ENCODE data around the gene FADS1.

The FADS1 gene

GRCh38 chr11:61826930-61827570 is 10.2 kb upstream of the FADS1 start:
- ATAC-seq (peak; percentile 6), DNase-seq (no peak)

GRCh38 chr11:61820174-61820573 is 3.4 kb upstream of the FADS1 start:
- ATAC-seq, result no peak

GRCh38 chr11:61817471-61818202 is 834 bp upstream of the FADS1 start:
- ATAC-seq (no peak), DNase-seq (no peak)

More at GRCh38 chr11:61820174-61820573, 3.4 kb upstream of the FADS1 start:
- no peak for DNase-seq

GRCh38 chr11:61815790-61816735 is 740 bp downstream of the FADS1 start:
- ATAC-seq (peak; percentile 76), DNase-seq (peak; percentile 72)

- DNase-seq, result peak; percentile 71
- peak; percentile 45 for ATAC-seq
Observed at GRCh38 chr11:61814958-61815789, 1.6 kb downstream of the FADS1 start.

GRCh38 chr11:61814247-61814957 is 2.4 kb downstream of the FADS1 start:
- no peak for DNase-seq
- no peak for ATAC-seq

- ATAC-seq, result no peak
Observed at GRCh38 chr11:61812736-61813411, 3.9 kb downstream of the FADS1 start.

GRCh38 chr11:61811831-61812230 is 5.0 kb downstream of the FADS1 start:
- no peak for DNase-seq
- ATAC-seq, result no peak

More at GRCh38 chr11:61812736-61813411, 3.9 kb downstream of the FADS1 start:
- DNase-seq, result no peak

GRCh38 chr11:61810671-61811175 is 6.1 kb downstream of the FADS1 start:
- ATAC-seq, result no peak
- DNase-seq, result no peak

GRCh38 chr11:61806785-61807184 is 10.0 kb downstream of the FADS1 start:
- no peak for ATAC-seq
- no peak for DNase-seq

GRCh38 chr11:61805146-61805545 is 11.7 kb downstream of the FADS1 start:
- no peak for DNase-seq
- ATAC-seq, result no peak

GRCh38 chr11:61803889-61804647 is 12.7 kb downstream of the FADS1 start:
- ATAC-seq (no peak), DNase-seq (no peak)

GRCh38 chr11:61802605-61803004 is 14.2 kb downstream of the FADS1 start:
- no peak for DNase-seq

GRCh38 chr11:61800331-61801281 is 16.2 kb downstream of the FADS1 start:
- ATAC-seq, result no peak
- DNase-seq, result no peak

More at GRCh38 chr11:61802605-61803004, 14.2 kb downstream of the FADS1 start:
- ATAC-seq, result no peak

GRCh38 chr11:61799665-61800284 is 17.0 kb downstream of the FADS1 start:
- no peak for ATAC-seq
- DNase-seq, result no peak

- ATAC-seq, result no peak
Observed at GRCh38 chr11:61797263-61797944, 19.4 kb downstream of the FADS1 start.

GRCh38 chr11:61795876-61796526 is 20.8 kb downstream of the FADS1 start:
- ATAC-seq (no peak), DNase-seq (no peak)

More at GRCh38 chr11:61797263-61797944, 19.4 kb downstream of the FADS1 start:
- DNase-seq, result peak; percentile 60
